ENCODE data around the gene RFC5. TPM values are rescaled to one million over a fixed set of nuclear protein-coding genes. Genes with fewer than 3 reads are reported as not detected.
A peak's percentile ranks its signal among the peaks of the same experiment; 100 is the strongest.

RFC5 gene
- total RNA-seq, 1 donor from 2014 or later, result 11.5 TPM

DNA sequence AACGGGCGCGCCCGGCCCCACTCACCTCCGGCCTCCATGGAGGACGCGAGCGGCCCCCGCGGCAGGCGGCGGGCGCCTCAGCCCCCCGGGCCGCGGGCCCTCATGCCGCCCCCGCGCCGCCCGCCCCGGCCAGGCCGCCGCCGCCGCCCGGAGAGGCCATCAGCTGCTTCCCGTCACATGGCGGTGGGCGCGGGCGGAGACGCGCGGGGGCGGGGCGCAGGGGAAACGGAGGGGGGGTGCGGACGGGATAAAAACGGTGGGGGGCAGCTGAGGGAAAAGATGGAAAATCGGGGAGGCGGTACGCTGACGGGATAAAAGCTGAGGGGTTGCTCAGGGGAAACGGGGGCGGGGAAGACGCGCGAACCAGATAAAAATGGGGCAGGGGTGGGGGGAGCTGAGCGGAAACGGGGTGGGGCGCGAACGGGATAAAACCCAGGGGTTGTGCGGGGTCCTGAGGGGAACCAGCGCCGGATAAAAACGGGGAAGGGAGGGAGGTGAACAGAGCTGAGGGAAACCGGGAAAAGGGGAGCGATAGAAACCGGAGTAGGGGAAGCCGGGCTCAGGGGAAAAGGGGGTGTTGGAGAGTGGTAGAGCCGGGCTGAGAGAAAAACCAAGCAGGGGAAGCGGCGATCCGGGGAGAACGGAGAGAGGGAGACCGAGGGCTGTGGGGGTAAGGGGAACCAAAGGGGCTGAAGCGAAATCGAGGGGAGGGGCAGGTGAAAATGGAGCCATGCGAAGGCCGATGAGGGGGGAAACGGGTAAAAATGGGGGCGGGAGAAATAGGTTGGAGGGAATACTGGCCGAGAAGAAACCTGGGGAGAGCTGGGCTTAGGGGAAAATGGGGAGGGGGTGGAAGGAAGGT lies 44.7 kb downstream of the RFC5 start, which contains the start of gene WSB2:
TSS of gene WSB2 (minus strand) at position 169 of the 862 bp plus-strand sequence. CDS start at position 38, 131 bp downstream.
- peaks cover 45% of the 10 kb centered on the region for H3K4me1 ChIP-seq
- no peak for DNase-seq (ENCODE audit: extremely low spot score in 2 of 2)

DNA sequence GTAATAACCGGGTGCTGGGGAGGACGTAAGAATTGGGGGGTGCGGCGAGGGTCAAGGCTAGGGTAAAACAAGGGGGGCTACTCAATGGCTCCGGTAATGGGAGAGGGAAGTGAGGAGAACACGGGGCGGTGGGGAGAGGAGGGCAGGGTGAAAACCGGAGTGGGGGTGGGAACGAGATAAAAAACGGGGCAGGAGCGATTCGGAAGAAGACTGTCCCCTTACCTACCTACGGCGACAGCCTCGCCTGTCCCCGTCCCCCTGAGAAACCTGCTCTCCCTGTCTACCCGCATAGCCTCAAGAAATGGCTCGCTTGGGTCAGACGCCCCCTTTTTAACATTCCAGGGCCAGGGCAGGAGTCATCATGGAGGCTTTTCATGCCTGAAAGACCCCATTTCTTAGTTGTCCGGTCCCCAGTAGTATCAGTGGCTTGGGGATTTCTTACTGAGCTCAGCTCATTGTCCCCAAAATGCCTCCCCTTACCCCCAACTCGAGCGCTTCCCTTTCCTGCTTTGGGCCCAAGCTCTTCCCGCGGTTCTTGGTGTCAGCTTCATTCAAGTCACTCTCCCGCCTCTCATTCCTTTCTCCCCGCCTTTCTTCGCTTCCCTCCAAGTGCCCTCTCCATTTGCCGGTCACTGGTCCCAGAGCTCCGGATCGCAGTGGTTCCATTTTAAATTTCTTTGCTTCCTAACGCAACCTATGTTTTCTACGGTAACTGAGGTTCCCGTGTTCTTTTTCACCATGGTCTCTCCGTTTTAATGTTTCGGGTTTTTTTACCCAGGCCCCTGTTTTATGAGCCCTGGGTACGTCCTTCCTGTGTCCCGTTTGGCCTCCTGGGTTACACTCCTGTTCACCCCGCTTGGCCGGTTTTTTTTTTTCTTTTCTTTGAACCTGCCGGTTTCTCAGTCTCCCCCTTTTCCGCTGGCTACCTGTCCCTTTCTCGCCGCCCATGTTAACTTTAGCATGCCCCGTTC lies 45.7 kb downstream of the RFC5 start:
- Histone ChIP-seq H3K4me1 (peaks cover 35% of the 10 kb centered on the region), H3K36me3 (no peaks in the 10 kb centered on the region), H3K4me3 (peak overlapping the region; percentile 79 to 93), H3K27me3 (no peaks in the 10 kb centered on the region), H3K9me3 (no peaks in the 10 kb centered on the region), H3K27ac (peak overlapping the region; percentile 99)
- intact Hi-C loops (cut with DNase I), result loop anchor here (5.0 kb wide), 2 partner anchors 45 to 310 kb away; partner anchors contain the start of genes RFC5 and TAOK3
- DNase-seq (ENCODE audit: extremely low spot score in 2 of 2), result no peak
- TF ChIP-seq POLR2A (IDR thresholded peaks at IDR 0.05) (no peak), POLR2AphosphoS5 (IDR thresholded peaks at IDR 0.05; ENCODE audit: insufficient read depth in 1 of 2, low read depth in 1 of 2) (no peak)
- TF ChIP-seq, protein P1, sequence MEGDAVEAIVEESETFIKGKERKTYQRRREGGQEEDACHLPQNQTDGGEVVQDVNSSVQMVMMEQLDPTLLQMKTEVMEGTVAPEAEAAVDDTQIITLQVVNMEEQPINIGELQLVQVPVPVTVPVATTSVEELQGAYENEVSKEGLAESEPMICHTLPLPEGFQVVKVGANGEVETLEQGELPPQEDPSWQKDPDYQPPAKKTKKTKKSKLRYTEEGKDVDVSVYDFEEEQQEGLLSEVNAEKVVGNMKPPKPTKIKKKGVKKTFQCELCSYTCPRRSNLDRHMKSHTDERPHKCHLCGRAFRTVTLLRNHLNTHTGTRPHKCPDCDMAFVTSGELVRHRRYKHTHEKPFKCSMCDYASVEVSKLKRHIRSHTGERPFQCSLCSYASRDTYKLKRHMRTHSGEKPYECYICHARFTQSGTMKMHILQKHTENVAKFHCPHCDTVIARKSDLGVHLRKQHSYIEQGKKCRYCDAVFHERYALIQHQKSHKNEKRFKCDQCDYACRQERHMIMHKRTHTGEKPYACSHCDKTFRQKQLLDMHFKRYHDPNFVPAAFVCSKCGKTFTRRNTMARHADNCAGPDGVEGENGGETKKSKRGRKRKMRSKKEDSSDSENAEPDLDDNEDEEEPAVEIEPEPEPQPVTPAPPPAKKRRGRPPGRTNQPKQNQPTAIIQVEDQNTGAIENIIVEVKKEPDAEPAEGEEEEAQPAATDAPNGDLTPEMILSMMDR (IDR thresholded peaks at IDR 0.05), result no peak

More for the DNA sequence above, 44.7 kb downstream of the RFC5 start, which contains the start of gene WSB2:
- Histone ChIP-seq H3K9me3 (no peaks in the 10 kb centered on the region), H3K27me3 (no peaks in the 10 kb centered on the region), H3K4me3 (peak within 1 kb of the TSS; percentile 79 to 93), H3K27ac (peak within 1 kb of the TSS; percentile 99), H3K36me3 (no peaks in the 10 kb centered on the region)
- intact Hi-C loops (cut with DNase I), result loop anchor here (5.0 kb wide), 2 partner anchors 44 to 311 kb away; partner anchors contain the start of genes RFC5 and TAOK3
- TF ChIP-seq POLR2A (IDR thresholded peaks at IDR 0.05) (peak in 1 of 2 donors; percentile 20), POLR2AphosphoS5 (IDR thresholded peaks at IDR 0.05; ENCODE audit: insufficient read depth in 1 of 2, low read depth in 1 of 2) (no peak)

DNA sequence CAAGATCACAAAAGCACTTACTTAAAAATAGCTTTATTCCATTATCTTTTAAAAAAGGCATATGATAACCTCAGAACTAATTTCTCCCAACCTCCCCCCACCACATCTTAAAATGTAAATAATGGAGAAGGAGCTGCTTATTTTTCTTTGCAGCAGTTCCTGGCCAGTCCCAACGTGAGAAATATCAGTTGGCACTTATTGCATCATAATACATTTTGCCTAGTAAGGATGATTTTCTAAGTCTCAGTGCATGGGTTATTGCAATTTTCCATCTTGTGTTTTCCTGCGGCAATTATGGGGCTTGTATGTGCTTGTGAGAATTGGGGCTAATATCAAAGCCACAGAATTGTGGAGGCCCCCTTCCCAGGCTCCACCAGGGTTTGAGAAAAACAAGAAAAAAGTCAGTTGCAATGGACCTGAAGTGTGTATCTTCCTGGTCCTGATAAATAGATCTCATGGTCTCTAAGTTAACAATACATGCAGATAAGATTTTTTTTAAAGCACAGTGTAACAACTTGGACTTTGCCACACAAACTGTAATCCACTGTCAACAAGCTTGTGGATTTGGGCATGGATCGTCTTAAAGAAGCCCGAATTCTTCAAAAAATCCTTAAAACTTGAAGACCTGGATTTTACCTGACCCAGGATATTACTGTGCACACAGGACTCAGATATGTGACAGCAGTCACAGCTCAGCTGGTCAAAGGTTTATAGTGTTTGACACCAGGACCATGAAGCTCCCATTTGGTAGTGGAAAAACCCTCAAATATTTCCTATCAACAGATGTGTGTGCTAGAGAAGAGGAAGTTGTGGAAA lies 47.3 kb downstream of the RFC5 start:
- H3K4me3 ChIP-seq, result no peak overlapping the region
- intact Hi-C loops (cut with DNase I), result loop anchor here (5.0 kb wide), 2 partner anchors 46 to 309 kb away; partner anchors contain the start of genes RFC5 and TAOK3
- no peaks in the 10 kb centered on the region for H3K36me3 ChIP-seq
- DNase-seq (ENCODE audit: extremely low spot score in 2 of 2), result no peak
- no peaks in the 10 kb centered on the region for H3K27me3 ChIP-seq
- H3K9me3 ChIP-seq, result no peaks in the 10 kb centered on the region
- H3K4me1 ChIP-seq, result peaks cover 30% of the 10 kb centered on the region
- TF ChIP-seq POLR2AphosphoS5 (IDR thresholded peaks at IDR 0.05; ENCODE audit: insufficient read depth in 1 of 2, low read depth in 1 of 2) (no peak), POLR2A (IDR thresholded peaks at IDR 0.05) (no peak)
- TF ChIP-seq, protein P1 (IDR thresholded peaks at IDR 0.05), result no peak
- H3K27ac ChIP-seq, result no peak overlapping the region

DNA sequence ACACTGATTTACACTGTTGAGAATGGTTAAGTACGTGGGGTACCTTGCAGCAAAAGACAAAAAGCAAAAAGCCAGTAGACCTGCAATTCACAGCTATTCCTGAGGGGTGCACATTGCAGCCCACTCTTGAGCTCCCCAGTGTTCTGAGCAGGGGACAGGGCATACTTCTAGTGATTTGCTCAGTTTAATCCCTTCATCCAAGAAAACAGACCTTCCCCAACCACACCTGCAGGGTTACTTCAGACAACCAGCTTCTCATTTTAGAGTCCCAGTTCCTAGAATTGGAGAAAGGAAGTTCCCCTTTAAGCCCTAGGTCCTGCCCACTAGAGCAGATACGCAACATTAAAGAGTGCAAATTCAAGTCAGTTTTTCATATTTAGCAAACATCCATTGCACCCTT lies 48.1 kb downstream of the RFC5 start:
- DNase-seq (ENCODE audit: extremely low spot score in 2 of 2), result no peak
- TF ChIP-seq POLR2AphosphoS5 (IDR thresholded peaks at IDR 0.05; ENCODE audit: insufficient read depth in 1 of 2, low read depth in 1 of 2) (no peak), POLR2A (IDR thresholded peaks at IDR 0.05) (no peak)
- TF ChIP-seq, protein P1 (IDR thresholded peaks at IDR 0.05), result no peak
- Histone ChIP-seq H3K27ac (no peak overlapping the region), H3K4me1 (peaks cover 22% of the 10 kb centered on the region), H3K4me3 (no peak overlapping the region), H3K9me3 (no peaks in the 10 kb centered on the region), H3K27me3 (no peaks in the 10 kb centered on the region), H3K36me3 (no peaks in the 10 kb centered on the region)
- intact Hi-C loops (cut with DNase I), result loop anchor here (5.0 kb wide), 2 partner anchors 47 to 308 kb away; partner anchors contain the start of genes RFC5 and TAOK3

Measured in vagina (tissue), 2 donors.